ENCODE data around the gene KIF26A. TPM values are rescaled to one million over a fixed set of nuclear protein-coding genes. Genes with fewer than 3 reads are reported as not detected.

The KIF26A gene
- total and polyA plus RNA-seq, 2 of the 13 experiments (the other 11 are each of a cell fraction or from before 2014, with no cell fraction given) = not detected

- DNase-seq (ENCODE audit: low spot score) (no peak), ATAC-seq (no peak), FAIRE-seq (no peak)
- WGBS (ENCODE audit: low lambda C conversion rate) = 8% methylated on average over 6 of the region's 11 CpGs
- Histone ChIP-seq H3K79me2 (ENCODE audit: insufficient read depth, low read length) (no peaks in the 10 kb centered on the region), H3K4me3 (replicated peaks in 1 of 3; ENCODE audit: insufficient read depth in 1 of 3, low read depth in 2 of 3, low read length in 3 of 3) (no peak overlapping the region), H4K20me1 (ENCODE audit: insufficient read depth, low read length) (no peaks in the 10 kb centered on the region), H3K4me1 (ENCODE audit: insufficient read depth, low read length) (peaks cover 10% of the 10 kb centered on the region), H3K27ac (ENCODE audit: extremely low read length, insufficient read depth, low read length) (no peak overlapping the region), H3K27me3 (ENCODE audit: control insufficient read depth in 1 of 2, insufficient read depth in 2 of 2, low read length in 2 of 2) (peaks cover 2 to 35% of the 10 kb centered on the region in 2 experiments; a peak in 4 of 5 replicates), H3K9ac (ENCODE audit: insufficient read depth, low read depth, low read length) (no peak overlapping the region), H3K9me3 (ENCODE audit: low read length) (no peaks in the 10 kb centered on the region), H3K4me2 (ENCODE audit: low read depth, low read length) (no peak overlapping the region), H2AFZ (ENCODE audit: low read length) (no peak overlapping the region), H3K36me3 (replicated peaks in 1 of 2; ENCODE audit: control insufficient read depth in 1 of 2, insufficient read depth in 2 of 2, low read length in 2 of 2) (no peaks in the 10 kb centered on the region)
- no TSS peak for BruUV-seq (replicated peaks)
- TF ChIP-seq HOXA9 (CRISPR knock-in tag; IDR thresholded peaks at IDR 0.05; ENCODE audit: borderline replicate concordance) (no peak), GTF2F1 (IDR thresholded peaks at IDR 0.05; ENCODE audit: low read length) (no peak), ZBTB26 (CRISPR knock-in tag; IDR thresholded peaks at IDR 0.05; ENCODE audit: borderline replicate concordance) (no peak)
- CTCF ChIA-PET (ENCODE audit: low intra/inter-chr PET ratio, low total read pairs) = no interaction called here
- in situ Hi-C loops (cut with HindIII; ENCODE audit: extremely low pct_ligation_motif_present, low pct_unique_long_range_greater_than_20kb) (no loop called here), intact Hi-C loops (cut with micrococcal nuclease; ENCODE audit: unreplicated experiment) (no loop called here)
- POLR2A ChIA-PET = no interaction called here
These were observed 84.1 kb downstream of the KIF26A start for GRCh38 chr14:104222396-104223036.

- Histone ChIP-seq H3K36me3 (replicated peaks in 1 of 2; ENCODE audit: control insufficient read depth in 1 of 2, insufficient read depth in 2 of 2, low read length in 2 of 2) (no peaks in the 10 kb centered on the region), H3K27me3 (ENCODE audit: control insufficient read depth in 1 of 2, insufficient read depth in 2 of 2, low read length in 2 of 2) (peaks cover 2 to 27% of the 10 kb centered on the region in 2 experiments; a peak in 4 of 5 replicates), H3K4me2 (ENCODE audit: low read depth, low read length) (no peak overlapping the region), H3K9me3 (ENCODE audit: low read length) (no peaks in the 10 kb centered on the region), H3K27ac (ENCODE audit: extremely low read length, insufficient read depth, low read length) (no peak overlapping the region), H4K20me1 (ENCODE audit: insufficient read depth, low read length) (no peaks in the 10 kb centered on the region), H3K4me1 (ENCODE audit: insufficient read depth, low read length) (peaks cover 10% of the 10 kb centered on the region), H3K9ac (ENCODE audit: insufficient read depth, low read depth, low read length) (no peak overlapping the region), H3K79me2 (ENCODE audit: insufficient read depth, low read length) (no peaks in the 10 kb centered on the region), H2AFZ (ENCODE audit: low read length) (no peak overlapping the region), H3K4me3 (replicated peaks in 1 of 3; ENCODE audit: insufficient read depth in 1 of 3, low read depth in 2 of 3, low read length in 3 of 3) (no peak overlapping the region)
- no peak for FAIRE-seq
- CTCF ChIA-PET (ENCODE audit: low intra/inter-chr PET ratio, low total read pairs) = no interaction called here
- DNase-seq (ENCODE audit: low spot score) = no peak
- BruUV-seq (replicated peaks) = no TSS peak
- in situ Hi-C loops (cut with HindIII; ENCODE audit: extremely low pct_ligation_motif_present, low pct_unique_long_range_greater_than_20kb) = no loop called here
- ATAC-seq = no peak
- POLR2A ChIA-PET = no interaction called here
- 62% methylated on average over 14 of the region's 41 CpGs for WGBS (ENCODE audit: low lambda C conversion rate)
- intact Hi-C loops (cut with micrococcal nuclease; ENCODE audit: unreplicated experiment) = no loop called here
- TF ChIP-seq ESRRA (CRISPR knock-in tag; IDR thresholded peaks at IDR 0.05; ENCODE audit: low read depth) = no peak
- no peak for TF ChIP-seq PHF21A (CRISPR knock-in tag; IDR thresholded peaks at IDR 0.05)
- no peak for TF ChIP-seq ZNF281 (CRISPR knock-in tag; IDR thresholded peaks at IDR 0.05; ENCODE audit: borderline replicate concordance)
- TF ChIP-seq ZNF512 (CRISPR knock-in tag; IDR thresholded peaks at IDR 0.05) = no peak
- TF ChIP-seq ZNF12 (CRISPR knock-in tag; IDR thresholded peaks at IDR 0.05) = no peak
These were observed 85.0 kb downstream of the KIF26A start for GRCh38 chr14:104223101-104224041.

Data from HepG2 (cell line).